Measurements from ENCODE around the gene ITPKB.

DNA sequence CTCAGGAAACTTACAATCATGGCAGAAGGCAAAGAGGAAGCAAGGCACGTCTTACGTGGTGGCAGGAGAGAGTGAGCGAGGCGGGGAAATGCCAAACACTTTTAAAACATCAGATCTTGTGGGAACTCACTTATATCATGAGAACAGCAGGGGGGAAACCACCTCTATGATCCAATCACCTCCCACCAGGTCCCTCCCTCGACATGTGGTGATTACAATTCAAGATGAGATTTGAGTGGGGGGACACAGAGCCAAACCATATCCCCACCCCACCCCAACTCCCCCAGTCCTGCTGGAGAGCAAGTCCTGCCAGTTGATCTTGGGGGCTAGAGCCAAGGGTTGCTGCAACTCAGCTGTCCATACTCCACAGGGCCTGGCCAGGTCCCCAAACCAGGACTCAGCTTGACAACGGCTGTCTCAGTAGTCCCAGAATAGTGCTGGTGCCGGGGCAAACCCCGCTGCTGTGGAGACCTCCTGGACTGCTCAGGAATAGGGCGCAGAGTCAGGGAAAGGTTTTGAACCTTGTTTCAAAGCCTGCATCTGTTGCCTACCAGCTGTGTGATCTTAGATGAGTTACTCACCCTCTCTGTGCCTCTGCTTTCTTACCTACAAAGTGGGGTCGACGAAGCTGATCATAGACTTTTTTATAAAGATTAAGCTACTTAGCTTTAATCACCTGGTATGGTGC, 111.0 kb downstream of the ITPKB start:
- TF ChIP-seq, protein P1, sequence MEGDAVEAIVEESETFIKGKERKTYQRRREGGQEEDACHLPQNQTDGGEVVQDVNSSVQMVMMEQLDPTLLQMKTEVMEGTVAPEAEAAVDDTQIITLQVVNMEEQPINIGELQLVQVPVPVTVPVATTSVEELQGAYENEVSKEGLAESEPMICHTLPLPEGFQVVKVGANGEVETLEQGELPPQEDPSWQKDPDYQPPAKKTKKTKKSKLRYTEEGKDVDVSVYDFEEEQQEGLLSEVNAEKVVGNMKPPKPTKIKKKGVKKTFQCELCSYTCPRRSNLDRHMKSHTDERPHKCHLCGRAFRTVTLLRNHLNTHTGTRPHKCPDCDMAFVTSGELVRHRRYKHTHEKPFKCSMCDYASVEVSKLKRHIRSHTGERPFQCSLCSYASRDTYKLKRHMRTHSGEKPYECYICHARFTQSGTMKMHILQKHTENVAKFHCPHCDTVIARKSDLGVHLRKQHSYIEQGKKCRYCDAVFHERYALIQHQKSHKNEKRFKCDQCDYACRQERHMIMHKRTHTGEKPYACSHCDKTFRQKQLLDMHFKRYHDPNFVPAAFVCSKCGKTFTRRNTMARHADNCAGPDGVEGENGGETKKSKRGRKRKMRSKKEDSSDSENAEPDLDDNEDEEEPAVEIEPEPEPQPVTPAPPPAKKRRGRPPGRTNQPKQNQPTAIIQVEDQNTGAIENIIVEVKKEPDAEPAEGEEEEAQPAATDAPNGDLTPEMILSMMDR (IDR thresholded peaks at IDR 0.05) = no peak
- no peak for TF ChIP-seq EZH2phosphoT487 (IDR thresholded peaks at IDR 0.05)
- no peak for TF ChIP-seq EZH2 (IDR thresholded peaks at IDR 0.05)
